Endothelial cell of umbilical vein (primary cell): Measurements from ENCODE around the gene LATS2. TPM values are rescaled to one million over a fixed set of nuclear protein-coding genes. Genes with fewer than 3 reads are reported as not detected.

Source experiments
- BruUV-seq: library from RNA; stranded (reverse); fragments of 400-500 nt; replicated peaks from 2 replicates; lab custom pipeline; 2021; lab: Mats Ljungman, UMichigan
- CTCF ChIA-PET: fragments of 300-600, 350-600 bp; sonication (Branson Sonifier 250); formaldehyde crosslinking; loops from one replicate; lab custom pipeline; 2021; ENCODE audit warnings: antibody characterized with exemption, inconsistent platforms; lab: Charles Lee
- POLR2A ChIA-PET: fragments of 300-600, 350-600 bp; sonication (Branson Sonifier 250); formaldehyde crosslinking; loops from one replicate; lab custom pipeline; 2021; ENCODE audit warnings: antibody characterized with exemption, inconsistent platforms; lab: Charles Lee
- DNase-seq: peaks from one replicate; pipeline ENCODE4 v3.0.0-alpha.2; 2011; ENCODE audit warnings: low read depth, low spot score
- FAIRE-seq: peaks from 2 replicates; lab custom pipeline; 2011; peaks lifted over from hg19 to GRCh38; lab: Jason Lieb, UNC
- H2AFZ ChIP-seq: 2 replicates; pipeline ENCODE4 v1.6.0; 2012; ENCODE audit warnings: low read depth, low read length, control low read depth, inconsistent platforms
- H3K27ac ChIP-seq: 2 replicates; pipeline ENCODE4 v1.5.1; 2011; ENCODE audit warnings: low read depth, mild to moderate bottlenecking, control low read depth, low read length, moderate library complexity; ENCODE audit not compliant: insufficient read depth
- H3K27me3 ChIP-seq, 2 experiments: 2 replicates each; pipeline versions ENCODE4 v1.6.0 to v1.6.1; 2011; ENCODE audit warnings: low read length in 2 of 2, mixed read lengths in 1 of 2; ENCODE audit not compliant: control insufficient read depth in 2 of 2, insufficient read depth in 2 of 2
- H3K36me3 ChIP-seq, 2 experiments: 2 replicates in 1 of 2; 3 replicates in 1 of 2; pipeline ENCODE4 v1.5.1; 2011; ENCODE audit warnings: low read length in 2 of 2, mild to moderate bottlenecking in 1 of 2, moderate library complexity in 1 of 2; ENCODE audit not compliant: control insufficient read depth in 2 of 2, insufficient read depth in 2 of 2; ENCODE audit errors: extremely low read depth in 1 of 2
- H3K4me1 ChIP-seq: 3 replicates; pipeline ENCODE4 v1.5.1; 2011; ENCODE audit warnings: mild to moderate bottlenecking, low read length; ENCODE audit not compliant: control insufficient read depth, insufficient read depth; ENCODE audit errors: extremely low read depth
- H3K4me2 ChIP-seq: 2 replicates; pipeline ENCODE4 v1.6.1; 2011; ENCODE audit warnings: low read length, control low read depth, mixed read lengths; ENCODE audit not compliant: insufficient read depth
- H3K4me3 ChIP-seq, 3 experiments: fragments of 200-600 bp in 1 of 3; sonication (generic), shearing (Covaris generic) in 1 of 3; replicated peaks in 1 of 3; 2 replicates each; pipeline ENCODE4 v1.5.1; 2011 to 2016; ENCODE audit warnings: control low read depth in 3 of 3, low read length in 3 of 3, mild to moderate bottlenecking in 2 of 3, inconsistent platforms in 1 of 3, low read depth in 1 of 3, moderate library complexity in 1 of 3; ENCODE audit not compliant: insufficient read depth in 1 of 3
- H3K79me2 ChIP-seq: 2 replicates; pipeline ENCODE4 v1.6.0; 2012; ENCODE audit warnings: low read length, inconsistent platforms; ENCODE audit not compliant: control insufficient read depth, insufficient read depth
- H3K9ac ChIP-seq: replicated peaks from 2 replicates; pipeline ENCODE3; 2011; ENCODE audit warnings: low read length, control low read depth; ENCODE audit not compliant: insufficient read depth; ENCODE audit errors: extremely low read depth
- H3K9me1 ChIP-seq: replicated peaks from 3 replicates; pipeline ENCODE4 v1.6.0; 2011; ENCODE audit warnings: mild to moderate bottlenecking, low read length; ENCODE audit not compliant: control insufficient read depth, insufficient read depth; ENCODE audit errors: extremely low read depth
- H3K9me3 ChIP-seq: replicated peaks from 2 replicates; pipeline ENCODE4 v1.5.1; 2012; ENCODE audit warnings: low read length, inconsistent platforms; ENCODE audit not compliant: control insufficient read depth, insufficient read depth
- H4K20me1 ChIP-seq: replicated peaks from 2 replicates; pipeline ENCODE3; 2011; ENCODE audit warnings: mild to moderate bottlenecking, low read length; ENCODE audit not compliant: control insufficient read depth, insufficient read depth; ENCODE audit errors: extremely low read depth
- EZH2 ChIP-seq: IDR thresholded peaks from 2 replicates; pipeline ENCODE4 v1.6.1; 2012; ENCODE audit warnings: borderline replicate concordance, low read depth, mild to moderate bottlenecking, moderate library complexity, low read length, inconsistent platforms; ENCODE audit not compliant: severe bottlenecking
- FOS ChIP-seq: IDR thresholded peaks from 2 replicates; pipeline ENCODE4 v1.6.1; 2011; ENCODE audit warnings: mild to moderate bottlenecking, low read length, moderate library complexity, borderline replicate concordance; ENCODE audit not compliant: insufficient read depth
- JUN ChIP-seq: IDR thresholded peaks from 2 replicates; pipeline ENCODE4 v1.6.1; 2011; ENCODE audit warnings: borderline replicate concordance, low read depth; ENCODE audit not compliant: insufficient read length, insufficient read depth
- MYC ChIP-seq: IDR thresholded peaks from one replicate; pipeline ENCODE4 v1.6.1; 2011; ENCODE audit warnings: mild to moderate bottlenecking, low read depth, low read length
- POLR2A ChIP-seq: IDR thresholded peaks from 2 replicates; pipeline ENCODE4 v1.6.1; 2012; ENCODE audit warnings: low read depth, mild to moderate bottlenecking, control low read depth, low read length
- POLR2AphosphoS5 ChIP-seq: IDR thresholded peaks from 2 replicates; pipeline ENCODE4 v1.6.1; 2012; ENCODE audit warnings: low read depth, mild to moderate bottlenecking, control low read depth, low read length, moderate library complexity; ENCODE audit not compliant: insufficient read depth
- dilution Hi-C: fragments of 300-500 bp; cut with MboI; formaldehyde crosslinking; loops from one replicate; pipeline ENCODE4 v1.15.0; 2019; ENCODE audit warnings: low sequenced_read_pairs; ENCODE audit not compliant: extremely low pct_ligation_motif_present
- intact Hi-C: fragments of 100-400 bp; cut with micrococcal nuclease; formaldehyde crosslinking; loops from one replicate; pipeline ENCODE4 v1.10.0; 2022
- polyA plus RNA-seq, 4 experiments: library from polyadenylated mRNA; depleted of rRNA in 3 of 4; stranded (reverse) in 3 of 4; unstranded in 1 of 4; fragments of >200 nt; gene quantifications; 2 replicates each; pipeline versions ENCODE4 v1.2.1 to v1.2.3, GENCODE V29; 2011 to 2012; ENCODE audit warnings: missing spikeins in 1 of 4
- total RNA-seq: library from RNA; stranded (reverse); gene quantifications from 2 replicates; pipeline ENCODE4 v1.2.3, GENCODE V29; 2021
- TF ChIP-seq, protein P1 (sequence below): IDR thresholded peaks from 2 replicates; pipeline ENCODE4 v1.6.1; 2011; ENCODE audit not compliant: insufficient read depth, insufficient read length
- TF ChIP-seq, protein P2 (sequence below), 2 donors: IDR thresholded peaks; 1 replicate in 1 of 2; 2 replicates in 1 of 2; pipeline ENCODE4 v1.5.1; 2011; ENCODE audit warnings: low read length in 2 of 2, mild to moderate bottlenecking in 2 of 2, moderate library complexity in 2 of 2, control low read depth in 1 of 2, inconsistent platforms in 1 of 2, low read depth in 1 of 2; ENCODE audit not compliant: insufficient read depth in 1 of 2; ENCODE audit errors: extremely low read depth in 1 of 2

LATS2 gene
- total and polyA plus RNA-seq, 2 donors (not counting 3 experiments of a cell fraction or from before 2014, with no cell fraction given): 33.5 to 67.6 TPM

DNA sequence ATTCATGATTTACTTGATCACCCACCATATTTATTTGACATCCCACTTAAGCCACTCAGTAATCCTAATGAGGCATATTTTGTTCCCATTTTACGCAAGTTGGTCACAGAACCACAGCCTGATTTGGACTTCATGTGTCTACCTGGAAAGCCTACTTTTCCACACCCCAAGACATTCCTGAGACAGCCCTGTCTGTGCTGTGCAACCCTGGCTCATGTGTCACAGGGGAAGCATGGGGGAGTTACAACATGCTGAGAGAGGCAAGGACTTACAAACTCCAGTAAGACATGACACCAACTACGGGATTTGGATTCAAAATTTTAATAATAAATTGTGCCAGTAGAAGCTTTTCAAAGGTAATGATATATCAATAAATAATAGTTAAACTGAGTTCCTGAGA is 88.7 kb downstream of the LATS2 start:
- ChIA-PET POLR2A (no interaction called here), CTCF (no interaction called here)
- Histone ChIP-seq H3K27ac (no peak overlapping the region), H3K4me2 (no peak overlapping the region), H4K20me1 (peaks cover 3% of the 10 kb centered on the region), H3K4me1 (no peaks in the 10 kb centered on the region), H3K36me3 (peaks cover 19 to 32% of the 10 kb centered on the region in 2 experiments), H3K9me3 (no peaks in the 10 kb centered on the region), H2AFZ (no peak overlapping the region), H3K9ac (no peak overlapping the region), H3K9me1 (no peaks in the 10 kb centered on the region), H3K4me3 (no peak overlapping the region), H3K27me3 (no peaks in the 10 kb centered on the region), H3K79me2 (peaks cover 3% of the 10 kb centered on the region)
- FAIRE-seq (no peak), DNase-seq (no peak)
- dilution Hi-C loops (no loop called here), intact Hi-C loops (no loop called here)
- no TSS peak for BruUV-seq
- TF ChIP-seq FOS (no peak), POLR2AphosphoS5 (no peak), POLR2A (no peak), MYC (no peak), EZH2 (no peak), JUN (no peak)
- TF ChIP-seq, protein P1, sequence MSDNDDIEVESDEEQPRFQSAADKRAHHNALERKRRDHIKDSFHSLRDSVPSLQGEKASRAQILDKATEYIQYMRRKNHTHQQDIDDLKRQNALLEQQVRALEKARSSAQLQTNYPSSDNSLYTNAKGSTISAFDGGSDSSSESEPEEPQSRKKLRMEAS: no peak
- TF ChIP-seq, protein P2, sequence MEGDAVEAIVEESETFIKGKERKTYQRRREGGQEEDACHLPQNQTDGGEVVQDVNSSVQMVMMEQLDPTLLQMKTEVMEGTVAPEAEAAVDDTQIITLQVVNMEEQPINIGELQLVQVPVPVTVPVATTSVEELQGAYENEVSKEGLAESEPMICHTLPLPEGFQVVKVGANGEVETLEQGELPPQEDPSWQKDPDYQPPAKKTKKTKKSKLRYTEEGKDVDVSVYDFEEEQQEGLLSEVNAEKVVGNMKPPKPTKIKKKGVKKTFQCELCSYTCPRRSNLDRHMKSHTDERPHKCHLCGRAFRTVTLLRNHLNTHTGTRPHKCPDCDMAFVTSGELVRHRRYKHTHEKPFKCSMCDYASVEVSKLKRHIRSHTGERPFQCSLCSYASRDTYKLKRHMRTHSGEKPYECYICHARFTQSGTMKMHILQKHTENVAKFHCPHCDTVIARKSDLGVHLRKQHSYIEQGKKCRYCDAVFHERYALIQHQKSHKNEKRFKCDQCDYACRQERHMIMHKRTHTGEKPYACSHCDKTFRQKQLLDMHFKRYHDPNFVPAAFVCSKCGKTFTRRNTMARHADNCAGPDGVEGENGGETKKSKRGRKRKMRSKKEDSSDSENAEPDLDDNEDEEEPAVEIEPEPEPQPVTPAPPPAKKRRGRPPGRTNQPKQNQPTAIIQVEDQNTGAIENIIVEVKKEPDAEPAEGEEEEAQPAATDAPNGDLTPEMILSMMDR (IDR thresholded peaks at IDR 0.05; ENCODE audit: extremely low read depth in 1 of 2, insufficient read depth in 1 of 2, low read depth in 1 of 2, low read length in 2 of 2): no peak
